HEK293T (cell line): ENCODE data around the gene SLC25A19.

ENCODE experiments used
- ARNT ChIP-seq: fragments of 450-650 bp; IDR thresholded peaks from 2 replicates; pipeline ENCODE4 v1.6.1; 2017; ENCODE audit warnings: mild to moderate bottlenecking
- BHLHE40 ChIP-seq: fragments of 450-650 bp; IDR thresholded peaks from 2 replicates; pipeline ENCODE4 v1.6.1; 2016; ENCODE audit warnings: mild to moderate bottlenecking, moderate library complexity, borderline replicate concordance
- ELF4 ChIP-seq: fragments of 450-650 bp; IDR thresholded peaks from 2 replicates; pipeline ENCODE4 v1.6.1; 2017; ENCODE audit warnings: antibody characterized with exemption
- FOXA1 ChIP-seq: fragments of 450-650 bp; IDR thresholded peaks from 2 replicates; pipeline ENCODE4 v1.6.1; 2016; ENCODE audit warnings: mild to moderate bottlenecking
- FOXM1 ChIP-seq: fragments of 450-650 bp; IDR thresholded peaks from 2 replicates; pipeline ENCODE4 v1.6.1; 2017; ENCODE audit warnings: mild to moderate bottlenecking, borderline replicate concordance
- LEF1 ChIP-seq: fragments of 450-650 bp; IDR thresholded peaks from 2 replicates; pipeline ENCODE4 v1.6.1; 2017; ENCODE audit warnings: mild to moderate bottlenecking, borderline replicate concordance
- SP1 ChIP-seq: fragments of 450-650 bp; IDR thresholded peaks from 2 replicates; pipeline ENCODE4 v1.6.1; 2017
- SUZ12 ChIP-seq: fragments of 450-650 bp; IDR thresholded peaks from 2 replicates; pipeline ENCODE4 v1.6.1; 2016; ENCODE audit warnings: mild to moderate bottlenecking

DNA sequence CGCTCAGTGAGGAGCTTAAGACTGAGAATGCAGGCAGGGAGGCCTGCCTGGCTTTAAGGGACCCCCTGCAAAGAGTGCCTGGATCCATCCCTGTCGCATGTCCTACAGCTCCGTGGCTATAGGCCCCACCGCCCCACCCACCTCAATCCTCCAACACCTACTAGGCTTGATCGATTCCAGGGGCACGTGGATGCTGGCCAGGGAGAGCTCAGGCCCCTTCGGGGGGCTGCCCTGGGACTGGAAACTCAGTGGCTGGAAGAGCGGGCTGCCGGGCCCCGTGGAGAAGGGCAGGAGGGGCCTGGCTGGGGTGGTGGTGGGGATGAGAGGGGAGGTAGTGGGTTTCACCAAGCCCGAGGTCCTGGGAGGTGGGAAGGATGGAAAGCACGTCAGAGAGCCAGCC lies 50.0 kb downstream of the SLC25A19 start:
- TF ChIP-seq FOXA1, result no peak
- no peak for TF ChIP-seq BHLHE40
- TF ChIP-seq LEF1, result no peak
- no peak for TF ChIP-seq SUZ12
- no peak for TF ChIP-seq ELF4
- no peak for TF ChIP-seq FOXM1
- TF ChIP-seq SP1, result no peak
- TF ChIP-seq ARNT, result no peak
